Suppressor macrophage treated with lipopolysaccharide for 4 hours (primary cell): ENCODE results near the gene CCDC154.
"Not testable (repeated sequence)": the region's sequence is repeated elsewhere in the genome, so short reads cannot be mapped to it uniquely, and the experiment has no call there.

Experiments used
- DNase-seq: peaks from one replicate; pipeline ENCODE4 v3.0.0-alpha.2; 2020

Gene CCDC154

DNA sequence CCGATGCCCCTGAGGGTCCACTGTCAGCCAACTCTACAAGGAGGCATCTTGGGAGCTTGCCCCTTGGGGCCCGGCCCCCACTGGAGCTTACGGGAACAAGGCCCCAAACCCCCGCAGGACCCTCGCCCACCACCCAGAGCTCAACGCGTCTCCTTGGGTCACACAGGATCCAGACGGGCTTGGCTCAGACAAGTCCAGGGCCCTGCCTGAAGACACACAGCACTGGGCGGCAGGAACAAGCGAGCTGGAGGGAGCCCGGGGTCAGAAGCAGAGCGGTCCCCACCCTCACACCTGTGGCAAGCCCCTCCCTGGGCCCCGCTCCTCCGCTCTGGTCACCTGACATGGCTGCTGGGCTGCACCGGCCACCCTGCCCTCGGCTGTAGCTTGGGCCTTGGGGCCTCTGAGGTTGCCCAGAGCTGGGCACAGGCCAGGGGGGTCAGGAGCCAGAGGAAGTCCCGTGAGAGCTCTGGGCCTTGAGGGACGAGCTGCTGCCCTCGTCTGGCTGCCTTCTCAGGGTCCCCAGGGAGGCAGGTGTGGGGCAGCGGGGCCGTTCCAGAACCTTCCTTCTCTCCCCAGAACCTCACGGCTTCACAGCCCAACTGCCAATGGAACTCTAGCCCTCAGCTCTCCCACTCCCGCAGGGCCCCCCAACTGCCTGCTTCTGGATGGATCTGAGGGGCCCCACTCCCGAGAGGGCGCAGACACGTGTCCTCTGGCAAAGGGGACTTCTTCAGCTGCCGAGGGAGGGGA is at the start of gene CCDC154:
Gene CCDC154 (minus strand): TSS at position 577 of the 750 bp plus-strand sequence. CDS start 234 bp downstream, at position 343.
- no peak for DNase-seq

DNA sequence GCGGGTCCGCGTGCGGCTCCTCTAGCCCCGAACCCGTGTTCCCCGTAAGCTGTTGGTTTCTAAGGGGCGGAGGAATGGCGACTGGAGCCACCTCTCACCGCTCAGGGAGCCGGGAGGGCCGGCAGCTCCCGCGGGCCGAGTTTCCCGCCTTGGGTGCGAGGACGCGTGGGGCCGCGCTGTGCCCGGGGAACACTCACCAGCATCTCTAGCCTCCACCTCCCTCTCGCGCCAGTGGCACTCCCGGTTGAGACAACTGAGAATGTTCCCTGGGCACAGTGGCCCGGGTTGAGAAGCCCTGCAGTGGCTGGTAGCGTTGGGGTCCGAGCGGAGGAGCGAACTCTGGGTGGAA is 49.4 kb upstream of the CCDC154 start:
- peak; percentile 25 for DNase-seq

GRCh38 chr16:1492923-1493745 is 48.8 kb upstream of the CCDC154 start, which contains the start of gene TELO2:
TSS of gene TELO2 (plus strand) at chr16:1493360. CDS start at chr16:1494282, 922 bp downstream.
- DNase-seq, result peak; percentile 95

DNA sequence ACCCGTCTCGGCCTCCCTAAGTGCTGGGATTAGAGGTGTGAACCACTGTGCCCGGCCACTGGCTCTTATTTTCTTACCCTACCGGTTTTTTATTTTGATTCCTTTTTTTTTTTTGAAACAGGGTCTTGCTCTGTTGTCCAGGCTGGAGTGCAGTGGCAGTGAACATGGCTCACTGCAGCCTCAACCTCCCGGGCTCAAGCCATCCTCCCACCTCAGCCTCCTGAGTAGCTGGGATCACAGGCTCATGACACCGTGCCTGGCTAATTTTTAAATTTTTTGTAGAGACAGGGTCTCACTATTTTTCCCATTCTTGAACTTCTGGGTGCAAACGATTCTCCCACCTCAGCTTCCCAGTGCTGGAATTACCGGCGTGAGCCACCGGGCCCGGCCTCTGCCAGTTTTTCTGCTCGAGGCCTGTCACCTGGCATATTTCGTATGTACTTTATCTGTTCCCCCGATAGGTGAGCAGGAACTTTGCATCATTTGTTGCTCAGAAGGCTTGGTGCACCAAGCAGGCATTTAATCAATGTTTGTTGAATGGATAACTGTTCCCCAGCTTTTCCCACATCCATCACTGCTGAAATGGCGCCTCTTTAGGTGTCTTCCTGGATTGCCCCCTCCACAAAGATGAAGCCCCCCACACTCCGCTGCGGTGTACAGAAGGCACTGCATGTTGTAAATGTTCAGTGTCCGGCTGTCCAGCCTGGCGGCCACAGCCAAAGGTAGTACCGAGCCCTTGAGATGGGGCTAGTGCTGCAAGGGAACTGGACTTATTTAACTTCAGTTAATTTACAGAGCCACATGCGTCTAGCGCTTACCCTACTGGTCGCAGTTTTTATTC is 47.9 kb upstream of the CCDC154 start:
- DNase-seq, result no peak

GRCh38 chr16:1491327-1491726 is 47.0 kb upstream of the CCDC154 start:
- DNase-seq, result no peak

DNA sequence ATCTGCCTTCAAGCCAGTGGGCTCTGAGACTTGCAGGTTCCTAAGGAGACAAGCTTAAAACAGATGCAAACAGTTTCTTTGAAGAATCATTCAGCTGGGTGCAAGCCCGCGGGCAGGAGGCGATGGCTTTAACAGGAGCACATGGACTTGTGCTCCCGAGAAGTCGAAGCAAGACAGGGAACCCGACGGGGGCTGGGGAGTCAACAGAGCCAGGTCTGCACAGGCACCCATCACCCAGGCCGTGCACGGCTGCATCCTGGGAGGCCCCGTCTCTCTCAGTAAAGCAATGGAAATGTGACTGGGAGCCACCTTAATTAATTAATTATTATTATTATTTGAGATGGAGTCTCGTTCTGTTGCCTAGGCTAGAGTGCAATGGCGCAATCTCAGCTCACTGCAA is 44.7 kb upstream of the CCDC154 start:
- no peak for DNase-seq

GRCh38 chr16:1488619-1489018 is 44.3 kb upstream of the CCDC154 start, which contains the start of gene PTX4:
TSS of gene PTX4 (minus strand) at chr16:1488944. CDS start at chr16:1488909, 35 bp downstream.
- no peak for DNase-seq

DNA sequence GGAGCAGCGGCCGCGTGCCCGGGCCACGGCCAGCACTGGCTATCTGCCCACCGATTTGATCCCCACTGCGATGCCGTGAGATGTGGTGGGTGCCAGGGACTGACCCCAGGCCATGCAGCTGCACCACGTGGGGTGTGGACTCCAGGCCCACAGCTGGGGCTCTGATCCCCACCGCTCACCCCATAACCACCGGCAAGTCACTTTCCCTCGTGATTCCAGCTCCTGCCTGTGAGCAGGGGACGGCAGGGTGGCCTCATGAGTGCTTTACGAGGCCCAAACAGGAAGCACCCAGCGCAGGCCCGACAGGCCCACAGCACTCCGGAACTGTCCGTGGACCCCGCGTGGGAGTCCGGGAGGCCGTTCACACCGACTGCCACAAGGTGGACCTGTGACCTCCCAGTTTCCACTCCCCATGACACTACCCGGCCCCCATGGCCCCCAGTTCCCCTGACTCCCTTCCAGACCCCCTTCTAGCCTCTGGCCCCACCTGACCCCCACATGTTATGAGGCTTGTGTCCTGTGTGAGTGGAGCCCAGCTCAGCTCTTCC is 43.8 kb upstream of the CCDC154 start:
- DNase-seq, result no peak

DNA sequence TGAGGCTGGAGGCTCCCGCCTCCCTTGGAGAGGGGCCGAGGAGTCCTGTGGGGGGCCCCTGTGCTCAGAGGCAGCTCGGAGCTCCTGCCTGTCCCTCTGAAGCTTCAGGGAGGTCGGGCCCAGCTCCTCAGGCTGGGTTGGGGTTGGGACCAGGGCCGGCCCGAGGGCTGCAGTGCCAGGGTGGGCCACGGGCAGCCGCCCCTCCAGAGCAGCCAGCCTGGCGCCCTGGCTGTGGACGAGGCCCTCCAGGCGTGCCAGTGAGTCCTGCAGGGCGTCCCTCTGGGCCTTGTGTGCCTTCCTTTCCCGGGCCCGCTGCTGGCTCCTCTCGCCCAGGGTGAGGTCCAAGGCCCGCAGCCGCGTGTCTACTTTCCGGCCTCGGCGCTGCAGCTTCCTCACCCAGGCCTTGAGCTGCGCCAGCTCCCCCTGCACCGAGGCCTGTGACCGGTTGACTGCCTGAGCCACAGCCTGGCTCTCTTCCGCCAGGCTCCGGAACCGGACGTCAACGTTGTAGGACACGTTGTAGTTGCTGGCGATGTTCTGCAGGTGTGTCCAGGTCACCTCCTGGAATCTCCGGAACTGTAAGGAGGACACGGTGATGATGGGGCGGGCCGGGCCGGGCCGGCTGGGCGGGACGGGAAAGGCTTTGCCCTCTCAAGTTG is 43.2 kb upstream of the CCDC154 start:
- no peak for DNase-seq

- no peak for DNase-seq
Measured at GRCh38 chr16:1486551-1487390, 42.4 kb upstream of the CCDC154 start.

GRCh38 chr16:1485847-1486496 is 41.6 kb upstream of the CCDC154 start:
- DNase-seq, result no peak

DNA sequence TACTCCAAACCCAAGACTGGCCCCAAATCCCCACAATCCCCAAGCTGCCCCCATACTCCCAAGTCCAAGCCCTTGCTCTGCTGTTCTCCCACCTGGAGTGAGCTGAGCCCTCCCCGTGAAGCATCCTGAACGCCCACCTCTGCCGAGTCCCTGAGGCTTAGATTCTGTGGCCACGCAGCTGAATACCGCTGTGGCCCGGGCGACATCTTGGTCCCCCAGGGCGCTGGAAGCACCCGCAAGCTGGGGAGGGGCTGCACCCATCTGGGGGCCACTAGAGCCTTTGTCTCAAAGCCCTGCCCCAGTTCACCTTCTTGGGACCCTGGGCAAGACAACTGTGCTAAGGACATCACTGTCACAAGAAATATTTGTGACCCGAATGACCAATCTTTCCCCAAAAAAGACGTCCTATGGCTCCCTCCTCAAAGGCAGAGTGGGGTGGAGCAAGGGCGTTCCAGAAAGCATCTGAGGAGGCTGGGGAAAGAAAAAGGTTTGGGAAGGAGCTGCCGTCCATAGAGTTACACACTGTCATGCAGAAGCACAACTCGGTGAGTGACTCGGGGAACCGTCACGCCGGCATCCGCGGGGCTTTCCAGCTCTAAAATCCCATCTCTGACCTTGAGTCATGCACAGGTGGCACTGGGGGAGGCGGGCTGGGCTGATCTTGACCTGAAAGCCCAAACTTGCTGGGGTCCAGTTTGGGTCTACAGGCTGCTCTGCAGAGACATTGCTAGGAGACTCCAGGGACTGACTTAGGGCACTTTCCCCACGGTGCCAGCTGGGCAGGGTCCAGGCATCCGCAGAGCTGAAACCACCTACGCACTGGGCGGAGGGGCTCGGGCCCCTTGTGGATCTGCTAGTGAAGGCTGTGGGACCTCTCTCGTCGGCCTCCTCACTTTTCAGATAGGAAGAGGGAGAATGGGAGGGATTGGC is 37.8 kb upstream of the CCDC154 start:
- peak; percentile 27 for DNase-seq

- DNase-seq, result not testable (repeated sequence)
Measured at GRCh38 chr16:1478937-1479336, 34.6 kb upstream of the CCDC154 start.

- DNase-seq, result no peak
Measured at GRCh38 chr16:1477033-1477432, 32.7 kb upstream of the CCDC154 start.

- no peak for DNase-seq
Measured at GRCh38 chr16:1475552-1476114, 31.3 kb upstream of the CCDC154 start.

GRCh38 chr16:1474796-1475551 is 30.6 kb upstream of the CCDC154 start, which contains the start of gene CLCN7:
TSS of gene CLCN7 (minus strand) at chr16:1475028. CDS start at chr16:1474974, 54 bp downstream.
- peak; percentile 93 for DNase-seq

DNA sequence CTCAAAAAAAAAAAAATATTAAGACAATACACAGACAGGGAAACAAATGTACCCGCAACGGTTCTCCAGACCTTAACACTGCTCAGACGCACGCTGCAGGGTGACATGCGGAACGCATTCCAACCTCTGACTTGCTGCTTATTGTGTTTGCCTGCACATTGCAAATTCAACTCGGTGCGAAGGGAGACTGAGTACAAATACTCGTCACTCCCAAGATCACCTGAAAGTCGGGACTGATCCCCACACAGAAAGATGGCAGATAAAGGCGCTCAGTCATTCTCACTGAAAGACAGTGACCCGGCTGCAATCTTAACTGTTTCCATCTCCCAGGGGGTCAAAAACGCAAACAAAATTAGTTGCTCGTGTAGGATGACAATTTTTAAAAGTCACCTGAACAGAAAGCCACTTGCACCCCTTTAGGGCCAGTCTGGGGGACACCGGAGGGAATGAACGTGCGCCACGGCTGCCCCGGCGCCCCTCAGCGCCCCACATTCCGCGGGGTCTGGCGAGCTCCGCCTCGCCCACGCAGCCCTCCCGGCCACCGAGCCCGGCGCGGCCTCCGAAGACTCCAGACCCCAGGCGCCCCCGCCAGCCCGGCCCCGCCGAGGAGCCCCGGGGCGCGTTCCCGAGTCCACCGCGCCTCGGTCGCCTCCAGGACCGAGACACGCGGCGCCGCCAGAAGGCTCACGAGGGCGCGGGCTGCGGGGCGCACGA is 29.9 kb upstream of the CCDC154 start:
- peak; percentile 9 for DNase-seq

DNA sequence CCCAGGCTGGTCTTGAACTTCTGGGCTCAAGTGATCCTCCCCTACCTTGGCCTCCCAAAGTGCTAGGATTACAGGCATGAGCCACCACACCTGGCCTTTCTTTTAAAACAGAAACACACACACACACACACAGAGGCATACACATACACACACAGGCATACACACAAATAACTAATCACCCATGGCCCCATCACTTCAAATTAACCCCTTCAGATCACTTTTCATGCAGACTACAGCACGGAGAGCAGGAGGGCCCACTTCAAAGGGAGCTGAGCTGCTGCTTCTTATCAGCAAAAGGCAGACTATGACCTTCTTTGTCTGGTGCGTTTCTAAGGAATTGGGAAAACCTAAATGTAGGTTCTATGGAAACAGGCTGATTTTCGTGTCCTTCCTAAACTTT is 28.6 kb upstream of the CCDC154 start:
- DNase-seq, result no peak
